GM06990 (cell line): ENCODE data around the gene STARD13.

ENCODE experiments used
- DNase-seq: peaks from one replicate; pipeline ENCODE4 v3.0.0-alpha.2; 2011; ENCODE audit not compliant: insufficient read length; ENCODE audit errors: extremely low read depth
- H3K27me3 ChIP-seq: replicated peaks from 2 replicates; pipeline ENCODE4 v1.6.0; 2011; ENCODE audit warnings: low read length; ENCODE audit not compliant: control insufficient read depth, insufficient read depth
- H3K36me3 ChIP-seq: 2 replicates; pipeline ENCODE4 v1.5.1; 2011; ENCODE audit warnings: low read length; ENCODE audit not compliant: control insufficient read depth, insufficient read depth
- H3K4me3 ChIP-seq: replicated peaks from 2 replicates; pipeline ENCODE4 v1.5.1; 2011; ENCODE audit warnings: low read depth, mild to moderate bottlenecking, control low read depth, low read length
- TF ChIP-seq, protein P1 (sequence below): IDR thresholded peaks from 2 replicates; pipeline ENCODE4 v1.5.1; 2011; ENCODE audit warnings: low read length, control low read depth, mild to moderate bottlenecking, inconsistent platforms; ENCODE audit not compliant: insufficient read depth, poor library complexity, severe bottlenecking

The STARD13 gene

DNA sequence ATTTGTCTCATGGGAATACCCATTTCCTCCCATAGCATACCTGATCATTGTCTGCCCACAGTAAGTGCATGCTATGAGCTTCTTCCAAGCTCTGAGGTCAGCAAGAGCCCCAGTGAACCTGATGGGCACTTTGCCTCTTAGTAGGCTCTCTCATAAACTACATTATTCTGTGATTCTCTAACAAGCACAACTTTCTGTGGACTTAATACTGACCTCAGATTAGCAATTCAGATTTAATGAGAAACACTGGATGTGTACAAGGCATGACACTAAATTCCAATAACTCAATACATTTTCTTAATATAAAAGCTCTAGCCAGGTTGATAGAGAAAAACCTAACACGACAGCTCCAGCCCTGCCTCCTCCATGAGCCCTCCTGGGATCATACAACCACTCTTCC is 23.3 kb upstream of the STARD13 start:
- DNase-seq: no peak
- TF ChIP-seq, protein P1, sequence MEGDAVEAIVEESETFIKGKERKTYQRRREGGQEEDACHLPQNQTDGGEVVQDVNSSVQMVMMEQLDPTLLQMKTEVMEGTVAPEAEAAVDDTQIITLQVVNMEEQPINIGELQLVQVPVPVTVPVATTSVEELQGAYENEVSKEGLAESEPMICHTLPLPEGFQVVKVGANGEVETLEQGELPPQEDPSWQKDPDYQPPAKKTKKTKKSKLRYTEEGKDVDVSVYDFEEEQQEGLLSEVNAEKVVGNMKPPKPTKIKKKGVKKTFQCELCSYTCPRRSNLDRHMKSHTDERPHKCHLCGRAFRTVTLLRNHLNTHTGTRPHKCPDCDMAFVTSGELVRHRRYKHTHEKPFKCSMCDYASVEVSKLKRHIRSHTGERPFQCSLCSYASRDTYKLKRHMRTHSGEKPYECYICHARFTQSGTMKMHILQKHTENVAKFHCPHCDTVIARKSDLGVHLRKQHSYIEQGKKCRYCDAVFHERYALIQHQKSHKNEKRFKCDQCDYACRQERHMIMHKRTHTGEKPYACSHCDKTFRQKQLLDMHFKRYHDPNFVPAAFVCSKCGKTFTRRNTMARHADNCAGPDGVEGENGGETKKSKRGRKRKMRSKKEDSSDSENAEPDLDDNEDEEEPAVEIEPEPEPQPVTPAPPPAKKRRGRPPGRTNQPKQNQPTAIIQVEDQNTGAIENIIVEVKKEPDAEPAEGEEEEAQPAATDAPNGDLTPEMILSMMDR: no peak
- Histone ChIP-seq H3K27me3 (no peaks in the 10 kb centered on the region), H3K36me3 (no peaks in the 10 kb centered on the region), H3K4me3 (no peak overlapping the region)

- no peak for DNase-seq
- H3K36me3 ChIP-seq: no peaks in the 10 kb centered on the region
- no peaks in the 10 kb centered on the region for H3K27me3 ChIP-seq
- no peak overlapping the region for H3K4me3 ChIP-seq
- TF ChIP-seq, protein P1: no peak
Measured at GRCh38 chr13:33307843-33308242, 22.3 kb upstream of the STARD13 start.

- no peak for DNase-seq
- TF ChIP-seq, protein P1: no peak
- Histone ChIP-seq H3K27me3 (no peaks in the 10 kb centered on the region), H3K36me3 (no peaks in the 10 kb centered on the region), H3K4me3 (no peak overlapping the region)
Measured at GRCh38 chr13:33303855-33304597, 18.5 kb upstream of the STARD13 start.

DNA sequence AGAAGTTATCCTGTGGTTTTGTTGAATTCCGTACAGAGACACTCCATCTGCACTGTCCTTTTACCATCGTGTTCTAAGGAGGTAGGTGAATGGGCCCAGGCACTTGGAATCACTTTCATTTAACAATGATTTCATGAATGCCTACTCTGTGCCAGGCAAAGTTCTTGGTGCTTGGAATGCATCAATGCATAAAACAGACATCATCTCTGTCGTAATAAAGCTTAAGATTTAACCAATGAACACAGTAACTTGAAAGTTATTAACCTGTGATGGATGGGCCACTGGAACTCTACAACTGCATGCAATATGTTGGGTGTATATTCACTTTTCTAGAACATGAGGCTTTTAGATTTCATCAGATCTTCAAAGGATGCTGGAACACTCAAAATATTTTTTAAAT is 14.1 kb upstream of the STARD13 start:
- no peaks in the 10 kb centered on the region for H3K36me3 ChIP-seq
- no peaks in the 10 kb centered on the region for H3K27me3 ChIP-seq
- DNase-seq: no peak
- no peak overlapping the region for H3K4me3 ChIP-seq
- TF ChIP-seq, protein P1: no peak

- Histone ChIP-seq H3K36me3 (no peaks in the 10 kb centered on the region), H3K4me3 (no peak overlapping the region), H3K27me3 (no peaks in the 10 kb centered on the region)
- DNase-seq: no peak
- TF ChIP-seq, protein P1: no peak
Measured at GRCh38 chr13:33296793-33297425, 11.4 kb upstream of the STARD13 start.

GRCh38 chr13:33292712-33293111 is 7.2 kb upstream of the STARD13 start:
- TF ChIP-seq, protein P1: no peak
- Histone ChIP-seq H3K4me3 (no peak overlapping the region), H3K27me3 (no peaks in the 10 kb centered on the region), H3K36me3 (no peaks in the 10 kb centered on the region)
- DNase-seq: no peak
